ENCODE data around the gene GORASP2.

Gene GORASP2

DNA sequence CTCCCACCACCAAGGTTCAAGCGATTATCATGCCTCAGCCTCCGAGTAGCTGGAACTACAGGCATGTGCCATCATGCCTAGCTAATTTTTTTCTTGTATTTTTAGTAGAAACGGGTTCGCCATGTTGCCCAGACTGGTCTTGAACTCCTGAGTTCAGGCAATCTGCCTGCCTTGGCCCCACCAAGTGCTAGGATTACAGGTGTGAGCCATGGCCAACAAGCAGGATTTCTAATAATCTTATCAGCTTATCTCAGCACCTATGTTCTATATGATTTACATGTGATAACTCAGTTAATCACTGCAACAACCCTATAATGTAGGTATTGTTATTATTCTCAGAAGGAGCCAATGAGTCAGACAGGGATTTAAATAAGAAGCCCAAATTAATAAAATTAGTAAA, 80.3 kb downstream of the GORASP2 start:
- Histone ChIP-seq H3K9me3 (ENCODE audit: control insufficient read depth, insufficient read depth, low read depth, low read length) (no peaks in the 10 kb centered on the region), H3K4me1 (ENCODE audit: control insufficient read depth, insufficient read depth, low read length) (no peaks in the 10 kb centered on the region), H3K36me3 (ENCODE audit: control insufficient read depth in 2 of 2, insufficient read depth in 1 of 2, low read length in 2 of 2) (peaks cover 13 to 52% of the 10 kb centered on the region in 2 experiments), H3K27ac (ENCODE audit: extremely low read depth, low read depth, low read length) (no peak overlapping the region), H3K4me3 (ENCODE audit: low read depth, low read length) (no peak overlapping the region)
- ChIA-PET POLR2A (no interaction called here), CTCF (interaction anchor here (1.7 kb wide), 1 partner anchor 77 kb away, joined by 5 read pairs; no protein-coding TSS in a partner anchor)
- TF ChIP-seq ZNF510 (tag by site-specific recombination; IDR thresholded peaks at IDR 0.05; ENCODE audit: insufficient replicate concordance) (no peak), REPIN1 (tag by site-specific recombination; IDR thresholded peaks at IDR 0.05; ENCODE audit: low read depth) (no peak), ZNF221 (tag by site-specific recombination; IDR thresholded peaks at IDR 0.05; ENCODE audit: borderline replicate concordance) (no peak), ZSCAN23 (tag by site-specific recombination; IDR thresholded peaks at IDR 0.05) (no peak), GLI2 (tag by site-specific recombination; IDR thresholded peaks at IDR 0.05; ENCODE audit: borderline replicate concordance, low read depth) (no peak)

DNA sequence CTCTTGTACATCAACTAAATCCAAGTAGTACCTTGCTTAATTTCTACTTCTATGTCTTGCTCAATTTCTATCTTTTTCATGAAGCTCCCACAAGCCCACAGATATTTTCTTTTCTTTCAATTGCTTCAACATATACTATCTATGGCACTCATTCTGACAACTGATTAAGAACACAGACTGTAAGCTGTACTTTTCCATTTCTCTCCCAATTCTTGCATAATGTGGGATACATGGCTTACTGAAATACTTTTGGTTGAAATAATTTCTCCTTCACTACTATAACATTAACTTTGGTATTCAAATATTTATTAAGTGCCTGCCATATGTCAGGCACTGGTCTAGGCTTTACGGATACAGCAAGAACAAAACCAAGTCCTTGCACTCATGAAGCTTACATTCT, 84.8 kb downstream of the GORASP2 start:
- H3K9me3 ChIP-seq (ENCODE audit: control insufficient read depth, insufficient read depth, low read depth, low read length) = no peaks in the 10 kb centered on the region
- no peak overlapping the region for H3K27ac ChIP-seq (ENCODE audit: extremely low read depth, low read depth, low read length)
- ChIA-PET CTCF (interaction anchor here (0.7 to 1.0 kb wide), 3 partner anchors 84 to 898 kb away, joined by 3 to 7 read pairs (median 4); no protein-coding TSS in a partner anchor), POLR2A (no interaction called here)
- no peak for TF ChIP-seq ZNF707 (tag by site-specific recombination; IDR thresholded peaks at IDR 0.05)
- no peak for TF ChIP-seq ZNF785 (tag by site-specific recombination; IDR thresholded peaks at IDR 0.05)
- TF ChIP-seq, protein P1, sequence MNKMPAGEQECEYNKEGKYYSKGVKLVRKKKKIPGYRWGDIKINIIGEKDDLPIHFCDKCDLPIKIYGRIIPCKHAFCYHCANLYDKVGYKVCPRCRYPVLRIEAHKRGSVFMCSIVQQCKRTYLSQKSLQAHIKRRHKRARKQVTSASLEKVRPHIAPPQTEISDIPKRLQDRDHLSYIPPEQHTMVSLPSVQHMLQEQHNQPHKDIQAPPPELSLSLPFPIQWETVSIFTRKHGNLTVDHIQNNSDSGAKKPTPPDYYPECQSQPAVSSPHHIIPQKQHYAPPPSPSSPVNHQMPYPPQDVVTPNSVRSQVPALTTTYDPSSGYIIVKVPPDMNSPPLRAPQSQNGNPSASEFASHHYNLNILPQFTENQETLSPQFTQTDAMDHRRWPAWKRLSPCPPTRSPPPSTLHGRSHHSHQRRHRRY (tag by site-specific recombination; IDR thresholded peaks at IDR 0.05) = no peak
- no peak for TF ChIP-seq KLF1 (tag by site-specific recombination; IDR thresholded peaks at IDR 0.05)
- no peak for TF ChIP-seq KLF10 (tag by site-specific recombination; IDR thresholded peaks at IDR 0.05)
- no peak for TF ChIP-seq ZNF747 (tag by site-specific recombination; IDR thresholded peaks at IDR 0.05)
- TF ChIP-seq, protein P2, sequence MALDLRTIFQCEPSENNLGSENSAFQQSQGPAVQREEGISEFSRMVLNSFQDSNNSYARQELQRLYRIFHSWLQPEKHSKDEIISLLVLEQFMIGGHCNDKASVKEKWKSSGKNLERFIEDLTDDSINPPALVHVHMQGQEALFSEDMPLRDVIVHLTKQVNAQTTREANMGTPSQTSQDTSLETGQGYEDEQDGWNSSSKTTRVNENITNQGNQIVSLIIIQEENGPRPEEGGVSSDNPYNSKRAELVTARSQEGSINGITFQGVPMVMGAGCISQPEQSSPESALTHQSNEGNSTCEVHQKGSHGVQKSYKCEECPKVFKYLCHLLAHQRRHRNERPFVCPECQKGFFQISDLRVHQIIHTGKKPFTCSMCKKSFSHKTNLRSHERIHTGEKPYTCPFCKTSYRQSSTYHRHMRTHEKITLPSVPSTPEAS (tag by site-specific recombination; IDR thresholded peaks at IDR 0.05) = no peak
- no peak for TF ChIP-seq ZFHX2 (tag by site-specific recombination; conservative IDR thresholded peaks at IDR 0.05)
- no peak for TF ChIP-seq WT1 (tag by site-specific recombination; IDR thresholded peaks at IDR 0.05)
- TF ChIP-seq ZNF623 (tag by site-specific recombination; IDR thresholded peaks at IDR 0.05) = no peak
- H3K36me3 ChIP-seq (ENCODE audit: control insufficient read depth in 2 of 2, insufficient read depth in 1 of 2, low read length in 2 of 2) = peaks cover 4 to 33% of the 10 kb centered on the region in 2 experiments; a peak in 2 of 3 replicates
- H3K4me3 ChIP-seq (ENCODE audit: low read depth, low read length) = no peak overlapping the region
- H3K4me1 ChIP-seq (ENCODE audit: control insufficient read depth, insufficient read depth, low read length) = no peaks in the 10 kb centered on the region

DNA sequence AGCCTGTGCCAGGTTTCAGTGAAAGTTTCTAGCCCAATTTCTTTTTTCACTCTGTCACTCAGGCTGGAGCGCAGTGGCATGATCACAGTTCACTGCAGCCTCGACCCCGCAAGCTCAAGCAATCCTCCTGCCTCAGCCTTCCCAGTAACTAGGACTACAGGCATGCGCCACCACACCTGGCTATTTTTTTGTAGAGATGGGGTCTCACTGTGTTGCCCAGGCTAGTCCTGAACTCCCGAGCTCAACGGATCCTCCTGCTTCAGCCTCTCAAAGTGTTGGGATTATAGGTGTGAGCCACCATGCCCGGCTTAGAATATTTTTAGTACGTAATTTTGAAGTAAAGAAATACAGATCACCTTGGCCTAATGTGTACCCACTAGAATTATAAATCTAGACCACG, 87.1 kb downstream of the GORASP2 start:
- peaks cover 1 to 23% of the 10 kb centered on the region in 2 experiments; a peak in 2 of 3 replicates for H3K36me3 ChIP-seq (ENCODE audit: control insufficient read depth in 2 of 2, insufficient read depth in 1 of 2, low read length in 2 of 2)
- no peak overlapping the region for H3K27ac ChIP-seq (ENCODE audit: extremely low read depth, low read depth, low read length)
- no peaks in the 10 kb centered on the region for H3K4me1 ChIP-seq (ENCODE audit: control insufficient read depth, insufficient read depth, low read length)
- no peak overlapping the region for H3K4me3 ChIP-seq (ENCODE audit: low read depth, low read length)
- ChIA-PET POLR2A (no interaction called here), CTCF (no interaction called here)
- H3K9me3 ChIP-seq (ENCODE audit: control insufficient read depth, insufficient read depth, low read depth, low read length) = no peaks in the 10 kb centered on the region
- no peak for TF ChIP-seq IKZF3 (tag by site-specific recombination; IDR thresholded peaks at IDR 0.05)
- TF ChIP-seq, protein P3, sequence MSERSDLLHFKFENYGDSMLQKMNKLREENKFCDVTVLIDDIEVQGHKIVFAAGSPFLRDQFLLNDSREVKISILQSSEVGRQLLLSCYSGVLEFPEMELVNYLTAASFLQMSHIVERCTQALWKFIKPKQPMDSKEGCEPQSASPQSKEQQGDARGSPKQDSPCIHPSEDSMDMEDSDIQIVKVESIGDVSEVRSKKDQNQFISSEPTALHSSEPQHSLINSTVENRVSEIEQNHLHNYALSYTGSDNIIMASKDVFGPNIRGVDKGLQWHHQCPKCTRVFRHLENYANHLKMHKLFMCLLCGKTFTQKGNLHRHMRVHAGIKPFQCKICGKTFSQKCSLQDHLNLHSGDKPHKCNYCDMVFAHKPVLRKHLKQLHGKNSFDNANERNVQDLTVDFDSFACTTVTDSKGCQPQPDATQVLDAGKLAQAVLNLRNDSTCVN (tag by site-specific recombination; optimal IDR thresholded peaks at IDR 0.05) = no peak
- TF ChIP-seq, protein P4, sequence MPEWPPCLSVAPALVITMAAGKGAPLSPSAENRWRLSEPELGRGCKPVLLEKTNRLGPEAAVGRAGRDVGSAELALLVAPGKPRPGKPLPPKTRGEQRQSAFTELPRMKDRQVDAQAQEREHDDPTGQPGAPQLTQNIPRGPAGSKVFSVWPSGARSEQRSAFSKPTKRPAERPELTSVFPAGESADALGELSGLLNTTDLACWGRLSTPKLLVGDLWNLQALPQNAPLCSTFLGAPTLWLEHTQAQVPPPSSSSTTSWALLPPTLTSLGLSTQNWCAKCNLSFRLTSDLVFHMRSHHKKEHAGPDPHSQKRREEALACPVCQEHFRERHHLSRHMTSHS (tag by site-specific recombination; IDR thresholded peaks at IDR 0.05) = no peak
- TF ChIP-seq GLI4 (tag by site-specific recombination; IDR thresholded peaks at IDR 0.05) = no peak
- TF ChIP-seq, protein P5, sequence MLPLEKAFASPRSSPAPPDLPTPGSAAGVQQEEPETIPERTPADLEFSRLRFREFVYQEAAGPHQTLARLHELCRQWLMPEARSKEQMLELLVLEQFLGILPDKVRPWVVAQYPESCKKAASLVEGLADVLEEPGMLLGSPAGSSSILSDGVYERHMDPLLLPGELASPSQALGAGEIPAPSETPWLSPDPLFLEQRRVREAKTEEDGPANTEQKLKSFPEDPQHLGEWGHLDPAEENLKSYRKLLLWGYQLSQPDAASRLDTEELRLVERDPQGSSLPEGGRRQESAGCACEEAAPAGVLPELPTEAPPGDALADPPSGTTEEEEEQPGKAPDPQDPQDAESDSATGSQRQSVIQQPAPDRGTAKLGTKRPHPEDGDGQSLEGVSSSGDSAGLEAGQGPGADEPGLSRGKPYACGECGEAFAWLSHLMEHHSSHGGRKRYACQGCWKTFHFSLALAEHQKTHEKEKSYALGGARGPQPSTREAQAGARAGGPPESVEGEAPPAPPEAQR (tag by site-specific recombination; IDR thresholded peaks at IDR 0.05) = no peak
- TF ChIP-seq ZNF302 (tag by site-specific recombination; IDR thresholded peaks at IDR 0.05; ENCODE audit: low read depth) = no peak
- TF ChIP-seq, protein P6, sequence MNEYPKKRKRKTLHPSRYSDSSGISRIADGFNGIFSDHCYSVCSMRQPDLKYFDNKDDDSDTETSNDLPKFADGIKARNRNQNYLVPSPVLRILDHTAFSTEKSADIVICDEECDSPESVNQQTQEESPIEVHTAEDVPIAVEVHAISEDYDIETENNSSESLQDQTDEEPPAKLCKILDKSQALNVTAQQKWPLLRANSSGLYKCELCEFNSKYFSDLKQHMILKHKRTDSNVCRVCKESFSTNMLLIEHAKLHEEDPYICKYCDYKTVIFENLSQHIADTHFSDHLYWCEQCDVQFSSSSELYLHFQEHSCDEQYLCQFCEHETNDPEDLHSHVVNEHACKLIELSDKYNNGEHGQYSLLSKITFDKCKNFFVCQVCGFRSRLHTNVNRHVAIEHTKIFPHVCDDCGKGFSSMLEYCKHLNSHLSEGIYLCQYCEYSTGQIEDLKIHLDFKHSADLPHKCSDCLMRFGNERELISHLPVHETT (tag by site-specific recombination; IDR thresholded peaks at IDR 0.05) = no peak
- TF ChIP-seq EGR2 (tag by site-specific recombination; IDR thresholded peaks at IDR 0.05; ENCODE audit: low read depth) = no peak
- no peak for TF ChIP-seq ZNF600 (tag by site-specific recombination; IDR thresholded peaks at IDR 0.05)
- TF ChIP-seq KLF10 (tag by site-specific recombination; IDR thresholded peaks at IDR 0.05) = no peak
- no peak for TF ChIP-seq ZNF521 (tag by site-specific recombination; IDR thresholded peaks at IDR 0.05)
- TF ChIP-seq ZNF132 (tag by site-specific recombination; IDR thresholded peaks at IDR 0.05; ENCODE audit: borderline replicate concordance) = no peak
